ENCODE results near the gene TADA2B. TPM values are rescaled to one million over a fixed set of nuclear protein-coding genes. Genes with fewer than 3 reads are reported as not detected.

TADA2B gene
- total and polyA plus RNA-seq, 12 donors = 15.4 to 40.8 (median 30.0) TPM

DNA sequence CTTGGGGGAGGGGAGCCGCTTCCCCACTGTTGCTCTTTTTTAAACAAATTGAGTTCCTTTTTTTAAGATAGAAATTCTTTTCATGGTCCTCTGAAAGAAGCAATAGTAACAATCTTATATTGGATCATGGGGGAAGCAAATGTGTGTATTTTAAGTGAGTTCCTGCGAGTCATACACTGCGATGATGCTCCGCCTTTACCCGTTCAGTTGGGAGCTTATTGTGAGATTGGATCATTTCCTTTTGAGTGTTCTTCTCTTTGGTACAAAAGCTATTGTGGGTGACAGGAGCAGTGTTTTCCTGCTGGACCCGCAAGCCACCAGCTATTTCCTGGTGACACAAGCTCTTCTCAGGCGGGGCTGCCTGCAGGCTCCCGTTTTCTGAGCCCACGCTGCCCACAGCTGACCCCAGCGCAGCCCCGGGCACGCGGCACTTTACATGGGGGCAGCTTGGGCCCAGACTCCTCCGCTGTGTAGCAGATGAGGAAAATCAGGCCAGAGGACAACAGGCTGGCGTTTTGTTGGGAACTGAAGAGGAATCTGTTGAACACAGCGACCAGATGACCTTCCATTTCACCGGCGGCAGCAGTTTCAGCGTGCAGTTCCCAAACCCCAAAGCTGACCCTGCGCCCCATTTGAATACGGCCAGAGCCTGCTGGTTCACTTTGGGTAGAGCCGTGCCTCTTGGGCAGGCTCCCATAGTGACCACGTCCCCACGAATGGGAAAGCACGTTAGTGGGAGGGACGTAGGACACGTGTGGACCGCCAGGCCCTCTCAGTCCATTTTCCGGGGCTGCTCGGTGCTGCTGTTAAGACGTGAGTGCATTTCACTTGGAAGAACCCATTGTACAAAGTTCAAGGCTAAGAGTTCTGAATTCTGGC lies 12.2 kb downstream of the TADA2B start:
- intact Hi-C loops (cut with DNase I) = no loop called here
- DNase-seq = no peak
- Histone ChIP-seq H3K9me3 (no peaks in the 10 kb centered on the region), H3K27ac (peak overlapping the region in 1 of 10 donors; percentile 42), H3K4me3 (no peak overlapping the region), H3K4me1 (peaks cover 3 to 69% (median 35%) of the 10 kb centered on the region in 9 donors), H3K27me3 (no peaks in the 10 kb centered on the region), H3K36me3 (peaks cover 0 to 88% (median 38%) of the 10 kb centered on the region in 9 donors)
- no peak for ATAC-seq
- 88 to 89% methylated on average over 31 of the region's 31 CpGs for WGBS, 2 donors
- TF ChIP-seq, protein P1, sequence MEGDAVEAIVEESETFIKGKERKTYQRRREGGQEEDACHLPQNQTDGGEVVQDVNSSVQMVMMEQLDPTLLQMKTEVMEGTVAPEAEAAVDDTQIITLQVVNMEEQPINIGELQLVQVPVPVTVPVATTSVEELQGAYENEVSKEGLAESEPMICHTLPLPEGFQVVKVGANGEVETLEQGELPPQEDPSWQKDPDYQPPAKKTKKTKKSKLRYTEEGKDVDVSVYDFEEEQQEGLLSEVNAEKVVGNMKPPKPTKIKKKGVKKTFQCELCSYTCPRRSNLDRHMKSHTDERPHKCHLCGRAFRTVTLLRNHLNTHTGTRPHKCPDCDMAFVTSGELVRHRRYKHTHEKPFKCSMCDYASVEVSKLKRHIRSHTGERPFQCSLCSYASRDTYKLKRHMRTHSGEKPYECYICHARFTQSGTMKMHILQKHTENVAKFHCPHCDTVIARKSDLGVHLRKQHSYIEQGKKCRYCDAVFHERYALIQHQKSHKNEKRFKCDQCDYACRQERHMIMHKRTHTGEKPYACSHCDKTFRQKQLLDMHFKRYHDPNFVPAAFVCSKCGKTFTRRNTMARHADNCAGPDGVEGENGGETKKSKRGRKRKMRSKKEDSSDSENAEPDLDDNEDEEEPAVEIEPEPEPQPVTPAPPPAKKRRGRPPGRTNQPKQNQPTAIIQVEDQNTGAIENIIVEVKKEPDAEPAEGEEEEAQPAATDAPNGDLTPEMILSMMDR (IDR thresholded peaks at IDR 0.05) = no peak

DNA sequence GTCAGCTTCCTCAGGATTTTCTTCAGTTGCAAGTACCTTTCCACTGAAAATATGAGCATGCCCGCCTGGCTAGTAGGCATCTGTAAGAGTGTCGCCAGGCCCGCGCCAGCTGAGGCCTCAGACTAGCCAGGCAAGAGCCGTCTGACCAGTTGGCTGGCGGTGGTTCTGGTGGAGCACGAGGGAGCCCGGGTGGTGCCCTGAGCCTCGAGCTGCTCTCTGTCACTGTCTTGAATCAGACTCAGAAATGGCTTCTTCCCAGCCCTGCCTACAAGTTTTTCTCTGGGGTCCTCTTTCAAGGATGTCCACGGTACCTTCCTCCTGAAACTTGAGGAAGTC lies 12.8 kb downstream of the TADA2B start:
- peak overlapping the region in 2 of 10 donors; percentile 24 to 28 for H3K27ac ChIP-seq
- DNase-seq = no peak

DNA sequence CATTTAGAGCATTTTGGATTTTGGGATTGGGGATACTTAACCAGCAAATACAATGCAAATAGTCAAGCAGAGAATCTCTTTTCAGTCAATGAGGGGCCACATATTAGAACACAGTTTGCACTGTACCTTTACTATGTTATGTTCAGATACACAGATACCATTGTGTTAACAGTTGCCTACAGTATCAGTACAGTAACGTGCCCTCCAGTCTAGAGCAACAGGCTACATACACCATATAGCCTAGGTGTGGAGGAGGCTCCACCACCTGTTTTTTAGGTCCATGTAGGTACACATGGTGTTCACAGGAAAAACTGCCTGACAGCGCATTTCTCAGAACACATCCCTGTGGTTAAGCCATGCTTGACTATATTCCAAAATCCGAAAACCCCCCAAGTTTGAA lies 15.6 kb downstream of the TADA2B start:
- H3K4me3 ChIP-seq = no peak overlapping the region
- WGBS, 2 donors = 91 to 93% methylated on average over 3 of the region's 3 CpGs
- H3K27me3 ChIP-seq = no peaks in the 10 kb centered on the region
- DNase-seq (no peak), ATAC-seq (no peak)
- intact Hi-C loops (cut with DNase I) = no loop called here
- H3K27ac ChIP-seq = no peak overlapping the region
- peaks cover 0 to 100% (median 62%) of the 10 kb centered on the region in 9 donors for H3K36me3 ChIP-seq
- TF ChIP-seq, protein P1 (IDR thresholded peaks at IDR 0.05) = no peak
- peaks cover 0 to 38% (median 5%) of the 10 kb centered on the region in 9 donors for H3K4me1 ChIP-seq
- H3K9me3 ChIP-seq = no peaks in the 10 kb centered on the region

More for the DNA sequence above, 12.8 kb downstream of the TADA2B start:
- Histone ChIP-seq H3K9me3 (no peaks in the 10 kb centered on the region), H3K27me3 (no peaks in the 10 kb centered on the region), H3K4me3 (no peak overlapping the region), H3K4me1 (peaks cover 0 to 64% (median 29%) of the 10 kb centered on the region in 9 donors), H3K36me3 (peaks cover 0 to 88% (median 44%) of the 10 kb centered on the region in 9 donors)
- TF ChIP-seq, protein P1 (IDR thresholded peaks at IDR 0.05) = no peak
- ATAC-seq = no peak
- intact Hi-C loops (cut with DNase I) = no loop called here
- 91% methylated on average over 10 of the region's 10 CpGs for WGBS, 2 donors

DNA sequence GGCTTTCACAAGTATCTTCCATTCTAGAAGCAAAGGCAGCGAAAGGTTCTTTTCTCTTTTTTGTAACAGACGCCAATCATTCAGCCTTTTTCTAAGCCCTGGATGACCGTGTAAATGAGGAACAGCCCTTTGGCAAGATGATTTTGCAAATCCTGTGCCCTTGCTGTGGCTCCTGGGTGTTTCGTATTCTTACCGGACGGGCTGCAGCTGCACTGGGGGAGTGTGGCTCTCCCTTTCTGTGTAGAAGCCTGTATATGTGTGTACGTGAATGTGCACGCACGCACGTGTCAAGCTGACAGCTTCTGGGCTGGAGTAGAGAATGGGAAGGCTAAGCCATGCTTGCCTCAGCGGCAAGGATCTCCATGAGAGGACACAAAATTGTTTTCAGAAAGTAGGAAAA lies 16.5 kb downstream of the TADA2B start:
- ATAC-seq = peak in 1 of 8 donors; percentile 30

More for the DNA sequence above, 16.5 kb downstream of the TADA2B start:
- Histone ChIP-seq H3K9me3 (no peaks in the 10 kb centered on the region), H3K27ac (peak overlapping the region in 1 of 10 donors; percentile 13), H3K4me1 (peaks cover 0 to 33% (median 5%) of the 10 kb centered on the region in 9 donors), H3K4me3 (no peak overlapping the region), H3K36me3 (peaks cover 0 to 100% (median 57%) of the 10 kb centered on the region in 9 donors), H3K27me3 (no peaks in the 10 kb centered on the region)
- DNase-seq = no peak
- TF ChIP-seq, protein P1 (IDR thresholded peaks at IDR 0.05) = no peak
- WGBS, 2 donors = 83 to 91% methylated on average over 11 of the region's 11 CpGs
- intact Hi-C loops (cut with DNase I) = no loop called here

Measured in heart right ventricle (tissue), 16 donors.